Stimulated activated CD8-positive, alpha-beta memory T cell treated with anti-CD3 and anti-CD28 coated beads, Interleukin-7, amount 100 ng/mL, for 4 hours (primary cell): ENCODE measurements around the gene HCRTR1.
"Not testable (repeated sequence)": the region's sequence is repeated elsewhere in the genome, so short reads cannot be mapped to it uniquely, and the experiment has no call there.

Experiments
- DNase-seq, 2 donors: peaks; one replicate each; pipeline ENCODE4 v3.0.0-alpha.2; 2020; ENCODE audit warnings: low read depth in 2 of 2

Gene HCRTR1

DNA sequence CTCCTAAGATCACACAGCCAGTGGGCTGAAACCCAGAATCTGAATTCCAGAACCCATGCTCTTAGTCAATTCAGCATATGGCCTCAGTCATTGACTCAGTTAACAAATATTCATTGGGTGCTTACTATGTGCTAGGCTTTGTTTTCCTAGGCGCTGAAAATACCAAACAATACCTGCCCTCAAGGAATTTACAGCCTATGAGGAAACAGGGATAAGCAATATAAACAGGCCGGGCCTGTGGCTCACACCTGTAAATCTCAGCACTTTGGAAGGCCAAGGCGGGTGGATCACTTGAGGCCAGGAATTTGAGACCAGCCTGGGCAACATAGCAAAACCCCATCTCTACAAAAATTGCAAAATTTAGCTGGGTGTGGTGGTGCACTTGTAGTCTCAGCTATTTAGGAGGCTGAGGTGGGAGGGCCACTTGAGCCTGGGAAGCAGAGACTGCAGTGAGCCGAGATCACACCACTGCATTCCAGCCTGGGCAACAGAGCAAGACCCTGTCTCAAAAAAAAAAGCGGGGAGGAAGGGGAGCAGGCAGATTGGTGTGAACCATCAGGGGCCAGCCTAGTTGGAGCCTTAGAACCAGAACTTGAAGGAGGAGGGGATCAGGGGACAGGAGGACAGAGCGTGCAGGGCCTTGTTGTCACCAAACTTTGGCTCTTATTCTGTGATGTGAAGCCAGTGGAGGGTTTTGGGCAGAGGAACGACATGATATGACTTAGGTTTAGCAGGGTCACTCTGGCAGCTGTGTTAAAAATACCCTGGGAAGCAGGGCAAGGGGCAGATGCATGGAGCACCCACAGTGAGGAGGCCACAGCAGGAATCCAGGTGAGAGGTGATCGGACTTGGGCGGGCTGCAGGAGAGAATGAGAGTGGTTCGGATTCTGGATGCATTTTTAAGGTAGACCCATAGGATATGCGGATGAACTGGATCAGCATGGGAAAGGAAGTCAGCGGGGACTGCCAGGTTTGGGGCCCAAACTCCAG is 35.4 kb upstream of the HCRTR1 start:
- DNase-seq = no peak

DNA sequence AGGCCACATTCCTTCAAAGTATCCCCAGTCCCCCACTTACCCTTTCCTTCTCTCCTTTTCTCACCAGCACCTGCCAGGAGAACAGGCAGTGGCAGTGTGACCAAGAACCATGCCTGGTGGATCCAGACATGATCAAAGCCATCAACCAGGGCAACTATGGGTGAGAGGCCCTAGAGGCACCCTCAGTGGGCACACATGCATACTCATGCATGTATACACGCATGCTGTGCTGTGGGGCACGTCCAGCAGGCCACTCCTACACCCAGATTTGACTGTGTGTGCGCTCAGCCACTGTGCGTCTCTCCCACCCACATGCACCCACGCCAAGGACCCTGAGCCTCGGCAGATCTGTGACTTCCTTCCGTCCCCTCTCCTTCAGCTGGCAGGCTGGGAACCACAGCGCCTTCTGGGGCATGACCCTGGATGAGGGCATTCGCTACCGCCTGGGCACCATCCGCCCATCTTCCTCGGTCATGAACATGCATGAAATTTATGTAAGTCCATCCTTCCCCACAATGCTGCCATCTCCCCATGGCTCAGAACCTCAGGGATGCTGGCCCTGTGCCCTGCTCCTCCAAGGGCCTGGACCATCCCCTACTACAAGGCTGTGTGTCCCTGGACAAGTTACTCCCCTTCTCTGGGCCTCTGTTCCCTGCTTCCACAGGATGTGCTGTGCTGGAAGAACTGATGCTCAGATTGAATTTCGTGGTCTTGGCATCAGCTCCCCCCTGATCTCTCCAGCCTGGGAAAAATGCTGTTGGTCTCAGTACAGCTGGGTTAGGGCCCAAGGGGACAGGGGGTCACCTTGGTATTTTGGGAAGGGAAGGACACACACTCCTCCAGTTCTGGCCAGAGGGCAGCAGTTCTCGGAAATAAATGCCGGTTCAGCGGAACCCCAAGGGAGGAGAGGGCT is 34.2 kb upstream of the HCRTR1 start:
- DNase-seq = no peak

DNA sequence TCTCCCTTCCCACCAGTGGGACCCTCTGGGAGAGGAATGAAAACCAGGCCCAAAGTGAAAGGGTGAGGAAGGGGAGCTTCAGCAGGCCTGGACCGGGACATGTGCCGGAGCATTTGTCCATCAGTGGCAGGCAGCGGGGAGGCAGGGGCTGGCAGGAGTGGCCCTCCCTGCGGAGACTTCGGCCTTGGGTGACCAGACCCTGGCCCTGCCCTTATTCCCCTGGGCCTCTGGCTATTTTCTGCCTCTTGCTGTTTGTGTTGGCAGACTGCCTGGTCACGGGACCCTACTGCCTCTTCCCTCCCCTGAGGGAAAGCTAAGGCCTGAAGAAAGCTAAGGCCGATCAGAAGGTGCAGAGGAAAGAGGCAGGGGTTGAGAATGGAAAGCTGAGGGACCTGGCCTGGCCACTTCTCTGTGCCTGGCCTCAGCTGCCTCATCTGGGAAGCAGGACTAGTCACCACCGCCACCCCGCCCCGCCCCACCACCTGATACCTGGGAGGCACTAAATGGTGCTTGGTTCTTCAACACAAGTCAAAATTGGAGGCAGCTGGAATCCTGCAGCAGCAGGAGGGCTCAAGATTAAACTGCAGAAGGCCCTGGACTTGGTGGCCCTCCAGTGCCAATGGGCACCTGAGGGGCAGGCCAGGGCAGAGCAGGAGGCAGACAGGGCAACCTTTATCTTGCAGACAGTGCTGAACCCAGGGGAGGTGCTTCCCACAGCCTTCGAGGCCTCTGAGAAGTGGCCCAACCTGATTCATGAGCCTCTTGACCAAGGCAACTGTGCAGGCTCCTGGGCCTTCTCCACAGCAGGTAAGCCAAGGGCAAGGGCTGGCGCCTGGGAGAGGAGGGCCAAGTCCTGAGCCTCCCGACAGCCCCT is 33.3 kb upstream of the HCRTR1 start:
- no peak for DNase-seq

DNA sequence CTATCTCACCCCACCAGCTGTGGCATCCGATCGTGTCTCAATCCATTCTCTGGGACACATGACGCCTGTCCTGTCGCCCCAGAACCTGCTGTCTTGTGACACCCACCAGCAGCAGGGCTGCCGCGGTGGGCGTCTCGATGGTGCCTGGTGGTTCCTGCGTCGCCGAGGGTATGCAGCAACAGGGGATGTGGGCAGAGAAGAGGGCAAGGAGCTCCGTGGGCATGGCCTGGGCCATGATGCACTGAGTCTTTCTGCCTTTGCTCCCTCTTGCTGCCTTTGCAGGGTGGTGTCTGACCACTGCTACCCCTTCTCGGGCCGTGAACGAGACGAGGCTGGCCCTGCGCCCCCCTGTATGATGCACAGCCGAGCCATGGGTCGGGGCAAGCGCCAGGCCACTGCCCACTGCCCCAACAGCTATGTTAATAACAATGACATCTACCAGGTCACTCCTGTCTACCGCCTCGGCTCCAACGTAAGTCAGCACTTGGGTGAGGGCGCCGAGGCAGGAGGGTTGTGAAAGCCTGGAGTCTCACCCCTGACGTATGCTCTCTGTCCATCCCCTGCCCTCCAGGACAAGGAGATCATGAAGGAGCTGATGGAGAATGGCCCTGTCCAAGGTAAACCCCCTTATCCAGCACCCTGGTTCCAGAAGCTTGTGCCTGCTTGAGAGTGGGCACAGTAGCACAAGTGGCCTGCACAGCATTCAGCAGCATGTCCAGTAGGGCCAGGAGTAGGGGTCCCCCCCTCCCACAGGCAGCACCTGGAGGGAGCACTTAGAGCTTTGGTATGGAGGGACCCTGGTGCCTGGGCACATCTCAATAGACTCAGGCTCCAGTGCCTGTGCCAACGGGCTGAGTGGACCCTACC is 32.4 kb upstream of the HCRTR1 start:
- DNase-seq = no peak

DNA sequence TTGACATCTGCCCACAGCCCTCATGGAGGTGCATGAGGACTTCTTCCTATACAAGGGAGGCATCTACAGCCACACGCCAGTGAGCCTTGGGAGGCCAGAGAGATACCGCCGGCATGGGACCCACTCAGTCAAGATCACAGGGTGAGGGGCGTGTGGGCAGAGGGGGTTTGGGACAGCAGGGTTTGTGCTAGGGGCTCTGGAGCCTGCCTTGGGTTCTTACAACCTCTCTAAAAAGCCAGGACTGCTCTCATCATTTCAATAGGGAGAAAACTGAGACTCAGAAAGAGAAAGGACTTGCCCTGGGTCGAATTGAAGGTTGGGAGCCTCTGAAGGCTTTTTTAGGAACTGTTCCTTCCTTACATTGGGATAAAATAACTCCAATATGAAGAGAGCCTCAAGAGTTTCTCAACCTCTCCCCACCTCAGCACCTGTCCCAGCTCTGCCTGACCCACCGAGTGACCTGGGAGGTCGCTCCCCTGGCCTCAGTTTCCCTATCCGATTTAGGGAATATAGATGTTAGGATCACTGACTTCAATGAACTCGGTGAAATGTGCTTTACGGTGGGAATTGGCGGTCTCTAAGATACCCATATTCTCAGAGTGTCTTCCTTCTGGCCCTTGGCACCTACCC is 31.6 kb upstream of the HCRTR1 start:
- DNase-seq = no peak

DNA sequence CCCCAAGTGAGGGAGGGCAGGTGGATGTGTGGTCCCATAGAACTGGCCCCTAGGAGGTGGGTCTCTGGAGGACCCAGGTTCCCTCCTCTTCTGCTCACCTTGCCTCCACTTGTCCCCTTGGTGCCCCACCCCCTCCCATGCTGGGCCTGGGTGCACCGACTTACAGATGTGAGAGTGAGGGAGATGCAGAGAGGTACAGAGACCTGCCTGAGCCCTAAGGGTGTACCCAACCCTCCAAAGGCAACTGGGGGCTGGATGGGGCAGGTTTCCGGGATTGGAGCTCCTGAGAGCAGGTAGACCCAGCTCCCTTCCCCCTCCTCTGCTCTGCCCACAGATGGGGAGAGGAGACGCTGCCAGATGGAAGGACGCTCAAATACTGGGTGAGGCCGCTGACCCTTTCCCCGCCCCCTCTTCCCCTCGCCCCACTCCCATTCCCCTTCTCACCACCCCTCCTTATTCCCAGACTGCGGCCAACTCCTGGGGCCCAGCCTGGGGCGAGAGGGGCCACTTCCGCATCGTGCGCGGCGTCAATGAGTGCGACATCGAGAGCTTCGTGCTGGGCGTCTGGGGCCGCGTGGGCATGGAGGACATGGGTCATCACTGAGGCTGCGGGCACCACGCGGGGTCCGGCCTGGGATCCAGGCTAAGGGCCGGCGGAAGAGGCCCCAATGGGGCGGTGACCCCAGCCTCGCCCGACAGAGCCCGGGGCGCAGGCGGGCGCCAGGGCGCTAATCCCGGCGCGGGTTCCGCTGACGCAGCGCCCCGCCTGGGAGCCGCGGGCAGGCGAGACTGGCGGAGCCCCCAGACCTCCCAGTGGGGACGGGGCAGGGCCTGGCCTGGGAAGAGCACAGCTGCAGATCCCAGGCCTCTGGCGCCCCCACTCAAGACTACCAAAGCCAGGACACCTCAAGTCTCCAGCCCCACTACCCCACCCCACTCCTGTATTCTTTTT is 30.8 kb upstream of the HCRTR1 start:
- DNase-seq = no peak

DNA sequence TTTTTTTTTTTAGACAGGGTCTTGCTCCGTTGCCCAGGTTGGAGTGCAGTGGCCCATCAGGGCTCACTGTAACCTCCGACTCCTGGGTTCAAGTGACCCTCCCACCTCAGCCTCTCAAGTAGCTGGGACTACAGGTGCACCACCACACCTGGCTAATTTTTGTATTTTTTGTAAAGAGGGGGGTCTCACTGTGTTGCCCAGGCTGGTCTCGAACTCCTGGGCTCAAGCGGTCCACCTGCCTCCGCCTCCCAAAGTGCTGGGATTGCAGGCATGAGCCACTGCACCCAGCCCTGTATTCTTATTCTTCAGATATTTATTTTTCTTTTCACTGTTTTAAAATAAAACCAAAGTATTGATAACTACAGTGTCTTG is 30.2 kb upstream of the HCRTR1 start:
- not testable (repeated sequence) for DNase-seq

DNA sequence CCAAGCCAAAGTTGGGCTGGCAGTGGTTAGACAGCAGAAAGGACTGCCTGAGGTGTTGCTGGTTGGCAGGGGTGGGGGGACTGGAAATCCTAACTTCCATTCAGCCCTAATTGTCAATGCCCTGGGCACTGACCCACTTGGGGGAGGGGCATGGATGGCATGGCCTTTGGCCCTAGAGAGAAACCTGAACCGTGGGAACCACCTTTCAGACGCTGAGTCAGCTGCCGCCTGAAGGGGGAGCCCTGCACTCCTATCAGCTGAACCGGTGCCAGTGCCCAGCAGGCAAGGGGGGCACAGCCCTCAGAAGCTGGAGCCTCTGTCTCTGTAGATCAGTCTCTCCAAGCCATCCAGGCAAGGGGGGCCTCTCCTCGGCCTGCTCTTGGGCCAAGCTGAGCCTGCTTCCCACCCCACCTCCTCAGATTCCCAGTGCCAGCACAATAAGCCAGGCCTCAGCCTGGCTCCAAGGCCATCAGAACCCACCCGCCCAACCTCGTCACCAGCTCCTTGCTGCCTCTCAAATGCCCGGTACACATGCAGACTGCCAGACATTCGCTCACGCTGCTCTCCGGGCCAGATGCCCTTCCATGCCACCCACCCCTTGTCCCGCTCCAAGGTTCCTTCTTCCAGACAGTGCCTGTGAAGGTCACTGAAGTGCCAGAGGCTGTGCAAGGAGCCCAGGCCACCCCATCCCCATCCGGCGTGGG is 29.6 kb upstream of the HCRTR1 start:
- no peak for DNase-seq

DNA sequence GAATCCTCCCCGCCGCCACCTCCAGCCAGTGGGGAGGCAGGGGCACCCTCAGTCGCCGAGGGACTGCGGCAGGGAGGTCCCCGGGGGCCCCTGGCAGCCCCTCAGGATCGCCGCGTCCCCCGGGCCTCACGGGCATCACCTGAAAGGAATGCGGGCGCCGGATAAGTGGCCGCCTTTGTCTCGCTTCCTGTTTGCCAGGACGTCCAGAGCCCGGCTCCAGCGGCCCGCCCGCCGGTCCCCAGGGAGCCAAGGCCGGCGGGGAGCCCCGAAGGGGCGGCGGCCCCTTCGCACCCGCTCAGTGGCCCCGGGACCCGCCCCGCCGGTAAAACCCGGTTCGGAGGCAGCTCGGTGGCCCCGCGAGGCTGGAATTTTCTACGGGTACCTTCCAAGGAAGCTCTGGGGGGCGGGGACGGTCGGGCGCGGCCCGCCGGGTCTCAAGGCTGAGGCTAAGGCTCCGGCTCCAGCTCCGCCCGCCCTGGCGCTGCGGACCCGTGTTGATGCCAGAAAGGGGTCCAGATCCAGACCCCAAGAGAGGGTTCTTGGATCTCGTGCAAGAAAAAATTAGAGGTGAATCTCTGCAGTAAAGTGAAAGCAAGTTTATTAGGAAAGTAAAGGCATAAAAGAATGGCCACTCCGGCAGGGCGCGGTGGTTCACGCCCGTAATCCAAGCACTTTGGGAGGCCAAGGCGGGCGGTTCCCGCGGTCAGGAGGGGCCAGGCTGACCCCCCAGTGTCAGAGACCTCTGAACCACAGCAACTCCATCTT is 28.6 kb upstream of the HCRTR1 start:
- DNase-seq = no peak

DNA sequence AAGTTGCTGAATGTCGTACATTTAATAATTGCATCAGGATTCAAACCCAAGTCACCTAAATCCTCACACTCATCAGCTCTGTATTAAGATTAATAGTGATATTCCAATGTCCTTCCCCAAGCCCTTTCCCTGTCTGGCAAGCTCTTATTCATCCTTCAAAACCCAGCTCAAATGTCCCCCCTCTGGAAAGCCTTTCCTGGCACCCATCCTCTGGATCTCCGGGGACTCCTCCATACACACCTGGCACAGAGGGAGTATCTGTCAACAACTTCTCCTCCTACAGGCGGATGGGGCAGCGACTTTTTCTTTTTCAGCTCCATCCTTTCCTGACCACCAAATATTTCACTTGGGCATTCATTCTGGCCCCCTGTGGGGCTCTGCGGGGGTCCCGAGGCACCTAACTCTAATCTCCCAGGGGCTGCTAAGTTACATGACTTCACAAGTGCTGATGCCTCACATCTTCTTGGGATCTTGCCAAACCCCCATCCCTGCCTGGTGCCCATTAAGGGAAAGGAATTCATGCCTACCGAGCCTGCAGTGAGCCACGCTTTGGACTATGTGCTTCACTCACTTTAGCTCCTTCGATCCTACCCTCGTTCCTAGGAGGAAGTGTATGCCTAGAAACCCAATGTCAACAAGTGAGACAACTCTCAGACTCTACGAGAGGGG is 25.9 kb upstream of the HCRTR1 start:
- DNase-seq = no peak

DNA sequence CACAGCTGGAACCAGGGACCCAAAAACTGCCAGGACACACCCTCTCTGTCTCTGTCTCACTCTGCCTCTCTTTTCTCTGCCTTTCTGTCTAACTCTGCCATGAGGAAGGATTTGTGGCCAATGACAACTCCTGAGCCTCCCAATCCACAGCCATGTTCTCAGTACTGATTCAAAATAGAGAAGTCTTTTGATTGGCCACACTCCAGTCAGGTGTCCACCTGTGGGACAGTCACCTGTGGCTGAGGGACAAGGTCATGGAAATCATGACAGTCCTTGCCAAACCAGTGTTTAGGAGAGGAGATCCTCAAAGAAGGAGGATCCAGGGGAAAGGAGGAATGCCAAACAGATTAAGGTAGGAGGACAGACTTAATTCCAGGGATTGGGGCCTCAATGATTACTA is 25.4 kb upstream of the HCRTR1 start:
- DNase-seq = no peak

DNA sequence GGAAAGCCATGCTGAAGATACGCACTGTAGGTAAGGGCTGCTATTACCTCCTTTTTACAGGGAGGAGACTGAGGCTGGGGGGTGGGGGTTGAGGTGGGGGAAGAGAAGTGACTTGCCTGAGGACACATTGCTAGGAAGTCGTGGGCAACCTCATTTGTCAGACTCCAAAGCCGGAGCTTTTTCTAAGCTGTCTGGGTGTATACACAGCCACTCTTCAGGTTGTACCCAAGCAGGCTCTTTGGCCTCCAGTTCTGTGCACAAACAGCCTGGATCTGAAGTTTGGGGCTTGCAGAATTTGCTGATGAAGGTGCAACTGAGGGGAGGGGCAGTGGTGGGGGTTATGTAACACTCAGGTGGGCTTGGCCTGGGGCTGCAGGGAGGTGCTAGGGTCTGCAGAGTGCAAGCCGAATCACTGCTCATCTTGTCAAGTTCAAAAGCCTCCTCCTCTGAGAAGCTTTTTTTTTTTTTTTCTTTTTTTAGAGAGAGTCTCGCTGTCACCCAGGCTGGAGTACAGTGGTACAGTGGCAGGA is 24.3 kb upstream of the HCRTR1 start:
- DNase-seq = no peak

DNA sequence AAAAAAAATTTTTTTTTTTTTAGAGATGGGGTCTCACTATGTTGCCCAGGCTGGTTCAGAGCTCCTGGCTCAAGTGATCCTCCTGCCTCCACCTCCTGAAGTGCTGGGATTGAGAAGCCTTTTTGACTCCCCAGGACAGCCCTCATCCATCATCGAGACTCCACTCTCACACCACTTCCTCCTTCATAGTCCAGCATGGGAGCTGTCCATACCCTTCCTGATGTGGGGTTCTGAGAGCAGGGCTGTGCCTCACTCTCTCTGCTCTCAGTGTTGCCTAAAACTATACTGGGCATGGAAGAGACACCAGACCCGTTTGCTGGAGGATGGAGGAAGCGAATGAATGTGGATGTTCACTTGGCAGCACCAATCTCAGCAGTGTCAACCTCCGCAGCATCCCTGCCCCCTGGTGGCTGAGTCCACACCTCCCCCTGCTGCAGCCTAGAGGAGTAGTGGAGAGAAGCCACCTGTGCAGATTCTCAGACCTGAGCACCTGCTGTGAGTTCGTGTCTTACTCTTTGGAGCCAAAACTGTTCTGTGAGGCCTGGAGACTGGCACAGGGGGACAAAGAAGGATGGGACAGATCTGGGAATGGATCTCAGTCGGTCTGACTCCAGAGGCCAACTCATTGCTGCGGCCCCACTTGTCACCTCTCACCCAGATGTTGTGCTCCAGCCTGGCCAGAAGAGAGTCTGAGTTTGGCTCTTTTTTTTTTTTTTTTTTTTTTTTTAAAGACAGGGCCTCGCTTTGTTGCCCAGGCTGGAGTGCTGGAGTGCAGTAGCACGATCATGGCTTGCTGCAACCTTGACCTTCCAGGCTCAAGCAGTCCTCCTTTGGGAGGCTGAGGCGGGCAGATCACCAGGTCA is 23.5 kb upstream of the HCRTR1 start:
- peak; percentile 17 to 45 for DNase-seq

DNA sequence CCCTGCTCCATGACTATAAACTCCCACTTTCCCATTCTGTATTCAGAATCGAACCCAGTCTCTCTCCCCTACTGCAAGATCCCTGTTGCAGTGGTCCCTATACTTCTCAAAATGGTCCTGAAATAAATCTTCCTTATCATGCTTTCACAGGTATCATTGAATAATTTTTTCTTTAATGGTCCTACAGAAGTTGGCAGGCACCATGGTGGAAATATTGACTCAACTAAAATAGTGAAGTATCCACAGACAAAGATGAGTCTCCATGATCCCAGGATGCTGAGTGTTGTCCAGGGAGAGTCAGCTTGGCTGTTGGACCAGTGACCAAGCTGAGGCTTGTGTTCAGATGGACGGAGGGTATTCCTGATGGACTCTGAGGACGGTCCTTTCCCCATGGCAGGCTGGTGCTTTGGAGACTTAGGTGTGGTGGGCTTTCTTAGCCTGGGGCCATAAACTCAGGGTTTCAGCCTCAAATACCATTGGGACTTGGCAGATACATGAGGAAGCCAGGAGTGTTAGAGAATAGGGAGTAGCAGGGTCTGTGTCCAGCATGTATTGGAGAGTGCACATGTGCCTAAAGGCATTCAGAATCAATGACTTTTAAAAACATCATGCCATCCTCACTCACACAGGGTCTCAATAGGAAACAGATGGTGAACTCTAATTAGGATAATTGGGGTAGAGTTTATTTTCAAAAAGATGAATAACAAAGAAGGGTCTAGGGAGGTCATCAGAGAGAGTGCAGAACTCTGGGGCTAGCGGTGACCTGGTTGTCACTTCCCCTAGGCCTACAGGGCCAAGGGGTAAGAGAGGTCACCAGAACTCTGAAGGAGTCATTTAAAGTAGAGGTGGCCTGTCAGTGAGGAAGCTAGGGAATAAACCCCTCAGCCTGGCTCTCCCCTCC is 21.4 kb upstream of the HCRTR1 start:
- no peak for DNase-seq

DNA sequence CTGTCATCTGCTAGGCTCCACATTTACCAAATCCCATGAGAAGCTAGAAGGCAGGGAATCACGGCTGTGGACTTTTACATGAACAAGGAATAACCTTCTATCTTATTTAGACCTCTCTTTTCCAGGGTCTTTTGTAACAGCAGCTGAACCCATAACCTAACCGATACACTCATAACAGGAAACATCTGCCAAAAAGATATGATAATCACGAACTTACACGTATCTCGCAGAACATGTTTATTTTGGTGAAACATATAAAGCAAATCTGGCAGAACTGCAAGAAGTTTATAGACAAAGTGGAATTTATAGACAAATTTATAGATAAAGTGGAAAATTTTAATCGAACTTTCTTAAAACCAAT is 20.8 kb upstream of the HCRTR1 start:
- no peak for DNase-seq
